NCI-H460 (cell line): ENCODE data around the gene UCK1. TPM values are rescaled to one million over a fixed set of nuclear protein-coding genes. Genes with fewer than 3 reads are reported as not detected.
"Not testable (repeated sequence)": the region's sequence is repeated elsewhere in the genome, so short reads cannot be mapped to it uniquely, and the experiment has no call there.

Experiments
- DNase-seq: peaks from one replicate; pipeline ENCODE4 v3.0.0-alpha.2; 2016; ENCODE audit warnings: low read depth; ENCODE audit errors: extremely low read depth
- total RNA-seq: library from RNA; depleted of rRNA; stranded (reverse); fragments of >200 nt; shearing (Covaris generic); gene quantifications from 2 replicates; pipeline ENCODE4 v1.2.3, GENCODE V29; 2014

UCK1 gene
- total RNA-seq, 1 experiment from 2014 or later = 18.7 TPM

GRCh38 chr9:131524665-131525315 lies 6.3 kb downstream of the UCK1 start:
- no peak for DNase-seq

- no peak for DNase-seq
Observed at GRCh38 chr9:131523451-131524435, 7.3 kb downstream of the UCK1 start.

- no peak for DNase-seq
Observed at GRCh38 chr9:131523086-131523388, 8.0 kb downstream of the UCK1 start.

DNA sequence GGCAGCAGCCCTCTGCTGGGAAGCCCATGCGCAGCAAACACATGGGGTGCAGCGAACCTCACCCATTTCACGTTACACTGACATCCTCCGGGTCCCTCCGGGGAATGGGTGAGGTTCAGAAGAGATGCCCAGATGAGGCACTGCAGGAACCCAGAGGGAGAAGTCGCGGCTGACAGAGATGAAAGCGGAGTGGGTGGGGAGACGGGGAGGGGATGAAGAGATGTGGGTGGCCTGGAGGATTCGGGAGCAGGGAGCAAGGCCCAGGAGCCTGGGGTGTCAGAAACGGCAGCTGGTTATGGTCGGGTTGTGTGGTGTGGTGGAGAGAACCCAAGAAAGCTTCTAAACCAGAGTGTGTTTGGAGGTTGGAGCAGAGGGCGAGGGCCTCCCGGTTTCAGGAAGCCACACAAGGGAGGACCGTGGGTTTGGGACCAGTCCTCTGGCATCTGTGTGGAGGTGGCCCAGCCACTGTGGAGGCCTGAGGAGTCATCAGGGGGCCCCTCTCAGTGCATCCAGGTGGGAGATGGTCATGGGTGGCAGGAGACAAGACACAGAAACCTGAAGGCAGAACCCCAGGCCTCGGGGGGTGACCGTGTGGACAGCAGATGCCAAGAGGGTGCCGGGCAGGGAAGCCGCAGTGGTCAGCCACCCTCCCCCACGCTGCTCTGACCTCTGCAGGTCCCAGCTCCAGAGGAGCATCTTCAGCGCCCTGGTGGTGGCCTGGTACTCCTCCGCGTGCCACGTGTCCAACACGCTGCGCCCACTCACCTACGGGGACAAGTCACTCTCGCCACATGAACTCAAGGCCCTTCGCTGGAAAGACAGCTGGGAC lies 8.6 kb downstream of the UCK1 start:
- no peak for DNase-seq

DNA sequence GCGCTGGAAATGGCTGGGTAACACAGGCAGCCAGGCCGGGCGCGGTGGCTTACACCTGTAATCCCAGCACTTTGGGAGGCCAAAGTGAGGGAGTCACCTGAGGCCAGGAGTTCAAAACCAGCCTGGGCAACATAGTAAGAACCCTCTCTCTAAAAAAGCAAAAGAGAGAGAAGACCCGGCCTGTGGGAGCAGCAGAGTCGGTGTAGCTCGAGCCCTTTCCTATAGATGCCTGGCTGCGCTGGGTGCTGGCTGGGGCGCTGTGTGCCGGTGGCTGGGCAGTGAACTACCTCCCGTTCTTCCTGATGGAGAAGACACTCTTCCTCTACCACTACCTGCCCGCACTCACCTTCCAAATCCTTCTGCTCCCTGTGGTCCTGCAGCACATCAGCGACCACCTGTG lies 9.2 kb downstream of the UCK1 start:
- no peak for DNase-seq

DNA sequence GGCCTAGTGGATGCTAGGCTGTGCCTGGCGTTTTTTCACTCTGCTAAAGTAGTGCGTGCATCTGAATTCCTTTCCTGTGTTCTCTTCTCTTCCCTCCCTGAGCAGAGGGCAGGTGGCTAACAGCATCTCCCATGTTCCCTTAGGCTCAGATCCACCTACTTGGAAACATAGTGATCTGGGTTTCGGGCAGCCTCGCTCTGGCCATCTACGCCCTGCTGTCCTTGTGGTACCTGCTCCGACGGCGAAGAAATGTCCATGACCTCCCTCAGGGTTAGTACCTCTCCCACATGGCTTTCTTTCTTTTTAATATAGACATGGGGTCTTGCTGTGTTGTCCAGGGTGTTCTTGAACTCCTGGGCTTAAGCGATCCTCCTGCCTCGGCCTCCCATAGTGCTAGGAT lies 9.9 kb downstream of the UCK1 start:
- no peak for DNase-seq

GRCh38 chr9:131520503-131520902 lies 10.6 kb downstream of the UCK1 start:
- no peak for DNase-seq

GRCh38 chr9:131518553-131518952 lies 12.5 kb downstream of the UCK1 start:
- no peak for DNase-seq

DNA sequence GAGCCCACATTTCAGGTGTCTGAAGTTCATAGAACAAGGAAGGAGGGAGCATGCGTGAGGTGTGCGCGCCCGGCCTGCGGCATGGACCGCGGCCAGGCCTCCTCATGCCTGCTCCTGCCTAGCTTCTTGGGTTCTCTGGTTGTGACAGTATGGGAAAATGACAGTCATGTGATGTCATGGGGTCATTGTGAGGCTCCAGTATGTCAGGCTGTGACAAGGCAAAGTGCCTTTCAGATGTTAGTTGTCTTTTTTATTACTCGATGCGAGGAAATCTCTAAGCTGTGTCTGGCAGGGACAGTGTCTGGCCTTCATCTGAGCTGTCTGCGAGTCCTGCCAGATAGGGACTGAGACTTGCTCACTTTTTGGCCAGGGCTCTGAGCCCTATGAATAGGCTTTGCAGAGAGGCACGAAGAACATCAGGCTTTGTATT lies 13.3 kb downstream of the UCK1 start:
- no peak for DNase-seq

- DNase-seq = no peak
Observed at GRCh38 chr9:131516930-131517329, 14.1 kb downstream of the UCK1 start.

DNA sequence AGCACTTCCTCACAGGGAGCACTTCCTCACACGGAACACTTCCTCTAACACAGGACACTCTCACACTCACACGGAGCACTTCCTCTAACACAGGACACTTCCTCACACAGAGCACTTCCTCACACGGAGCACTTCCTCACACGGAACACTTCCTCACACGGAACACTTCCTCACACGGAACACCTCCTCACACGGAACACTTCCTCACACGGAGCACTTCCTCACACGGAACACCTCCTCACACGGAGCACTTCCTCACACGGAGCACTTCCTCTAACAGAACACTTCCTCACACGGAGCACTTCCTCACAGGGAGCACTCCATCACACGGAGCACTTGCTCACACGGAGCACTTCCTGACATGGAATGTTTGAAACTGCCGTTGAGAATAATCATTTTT lies 15.0 kb downstream of the UCK1 start:
- no peak for DNase-seq

GRCh38 chr9:131515559-131516031 lies 15.5 kb downstream of the UCK1 start:
- not testable (repeated sequence) for DNase-seq

- DNase-seq = no peak
Observed at GRCh38 chr9:131513177-131513576, 17.9 kb downstream of the UCK1 start.

- no peak for DNase-seq
Observed at GRCh38 chr9:131511880-131512279, 19.2 kb downstream of the UCK1 start.

DNA sequence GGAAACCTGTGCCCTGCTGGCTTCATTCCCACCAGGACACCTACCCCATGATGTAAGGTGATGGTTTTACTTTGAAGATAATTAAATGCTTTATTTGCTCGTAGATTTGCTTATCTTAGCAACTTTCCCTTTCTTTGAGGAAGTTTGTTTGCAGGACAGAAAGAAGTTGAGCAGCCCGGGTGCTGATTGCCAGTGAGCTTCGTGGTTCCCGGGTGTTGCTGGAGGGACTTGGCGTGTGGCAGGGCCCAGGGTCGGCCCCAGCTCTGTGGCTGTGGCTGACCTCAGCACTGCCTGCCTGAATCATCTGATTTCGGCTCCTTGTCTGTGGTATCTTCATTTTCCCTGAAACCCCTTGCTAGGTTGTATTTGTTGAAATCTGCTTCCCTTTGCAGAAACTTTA lies 19.6 kb downstream of the UCK1 start:
- no peak for DNase-seq

DNA sequence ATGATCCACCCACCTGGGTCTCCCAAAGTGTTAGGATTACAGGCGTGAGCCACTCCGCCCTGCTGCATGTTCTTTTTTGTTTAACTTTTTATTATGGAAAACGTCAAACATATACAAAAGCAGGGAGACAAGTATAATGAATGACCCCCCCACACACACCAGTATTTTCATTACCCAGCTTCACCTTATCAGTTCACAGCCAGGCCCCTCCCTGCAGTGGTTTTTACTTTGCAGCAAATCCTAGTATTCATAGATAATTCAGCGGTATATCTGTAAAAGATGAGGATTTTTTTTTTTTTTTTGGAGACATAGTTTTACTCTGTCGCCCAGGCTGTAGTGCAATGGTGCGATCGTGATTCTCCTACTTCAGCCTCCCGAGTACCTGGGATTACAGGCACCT lies 26.1 kb downstream of the UCK1 start:
- no peak for DNase-seq

DNA sequence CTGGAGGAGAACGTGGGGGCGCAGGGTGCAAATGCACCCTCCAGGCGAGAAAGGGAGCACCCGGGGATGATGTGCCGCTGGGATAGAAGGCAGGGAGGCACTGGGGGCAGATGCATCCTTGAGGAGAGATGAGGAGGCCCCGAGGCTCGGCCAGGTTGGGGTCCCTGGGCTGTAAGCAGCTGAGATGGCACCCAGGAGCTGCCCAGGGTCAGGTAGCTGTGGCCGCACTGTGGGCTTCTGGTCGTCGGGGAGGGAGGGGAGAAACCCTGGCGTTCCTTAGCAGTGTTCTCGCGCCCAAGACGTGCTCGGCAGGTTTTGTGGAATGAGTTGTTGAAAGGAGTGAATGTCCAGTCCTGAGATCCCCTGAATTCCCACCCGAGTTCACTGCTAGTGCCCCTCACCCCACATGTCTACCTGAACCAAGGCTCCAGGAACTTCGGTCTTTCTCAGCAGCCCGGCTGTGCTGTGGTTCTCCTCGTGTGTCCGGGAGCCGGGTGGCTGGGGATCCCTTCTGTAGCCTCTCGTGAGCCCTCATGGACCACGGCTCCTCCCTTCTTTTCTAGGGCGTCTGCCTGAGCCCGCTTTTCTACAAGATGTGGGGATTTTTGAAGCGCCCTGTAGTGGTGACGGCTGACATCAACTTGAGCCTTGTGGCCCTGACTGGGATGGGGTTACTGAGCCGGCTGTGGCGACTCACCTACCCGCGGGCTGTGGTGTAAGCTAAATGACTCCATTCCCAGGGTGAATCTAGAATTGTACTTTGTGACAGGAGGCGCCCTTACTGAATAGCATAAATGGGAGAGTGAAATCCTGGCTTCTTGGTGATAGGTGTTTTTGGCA lies 27.2 kb downstream of the UCK1 start:
- DNase-seq = no peak

GRCh38 chr9:131502781-131503625 lies 28.1 kb downstream of the UCK1 start, which contains the start of gene POMT1:
POMT1 (plus strand) TSS chr9:131502918; CDS start chr9:131504219, 1,301 bp downstream.
- peak; percentile 74 for DNase-seq

GRCh38 chr9:131500939-131501541 lies 30.0 kb downstream of the UCK1 start:
- DNase-seq = no peak
